WTC11 (cell line): ENCODE measurements around the gene SH3PXD2A.

Experiments
- GABPB1 ChIP-seq: sonication (generic); formaldehyde crosslinking; IDR thresholded peaks from 2 replicates; pipeline ENCODE4 v1.8.1; 2023; ENCODE audit warnings: mild to moderate bottlenecking, missing genetic modification reagents
- TF ChIP-seq, protein P1 (sequence below): fragments of 200-600 bp; IDR thresholded peaks from 2 replicates; pipeline ENCODE4 v1.8.0; 2022; ENCODE audit warnings: antibody characterized with exemption
- TF ChIP-seq, protein P2 (sequence below): sonication (generic); formaldehyde crosslinking; IDR thresholded peaks from 2 replicates; pipeline ENCODE4 v1.8.1; 2022; ENCODE audit warnings: missing genetic modification reagents, borderline replicate concordance
- TF ChIP-seq, protein P3 (sequence below): sonication (generic); formaldehyde crosslinking; IDR thresholded peaks from 2 replicates; pipeline ENCODE4 v1.8.1; 2022; ENCODE audit warnings: low read depth, mild to moderate bottlenecking, moderate library complexity, missing genetic modification reagents, borderline replicate concordance
- TF ChIP-seq, protein P4 (sequence below): sonication (generic); formaldehyde crosslinking; IDR thresholded peaks from 2 replicates; pipeline ENCODE4 v1.8.0; 2023; ENCODE audit warnings: missing genetic modification reagents

DNA sequence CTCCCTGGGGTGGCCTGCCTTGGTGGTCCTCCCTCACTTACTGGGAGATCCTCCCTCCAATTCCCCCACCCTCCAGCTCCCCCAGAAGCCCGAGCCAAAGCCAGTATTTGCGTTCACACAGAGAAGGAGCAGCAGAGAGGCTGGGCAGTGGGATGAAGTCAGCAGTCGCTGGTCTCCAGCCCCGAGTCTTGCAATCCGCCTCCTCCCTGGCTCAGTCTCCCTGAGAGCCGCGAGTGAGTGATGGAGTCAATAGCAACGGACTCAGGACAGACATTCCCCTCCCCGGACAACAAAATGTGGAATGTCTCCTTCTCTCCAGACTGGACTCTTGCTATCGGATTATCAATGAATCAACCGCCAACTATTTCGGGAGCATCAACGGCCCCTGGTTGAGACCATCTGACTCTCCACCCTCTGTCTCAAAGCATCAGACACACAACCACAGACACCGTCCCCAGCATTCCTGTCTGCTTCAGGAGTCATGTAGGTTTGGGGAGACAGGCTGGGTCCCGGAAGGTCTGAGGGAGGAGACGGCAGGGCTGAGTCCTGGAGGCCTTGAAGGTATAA, 178.4 kb downstream of the SH3PXD2A start:
- TF ChIP-seq, protein P1, sequence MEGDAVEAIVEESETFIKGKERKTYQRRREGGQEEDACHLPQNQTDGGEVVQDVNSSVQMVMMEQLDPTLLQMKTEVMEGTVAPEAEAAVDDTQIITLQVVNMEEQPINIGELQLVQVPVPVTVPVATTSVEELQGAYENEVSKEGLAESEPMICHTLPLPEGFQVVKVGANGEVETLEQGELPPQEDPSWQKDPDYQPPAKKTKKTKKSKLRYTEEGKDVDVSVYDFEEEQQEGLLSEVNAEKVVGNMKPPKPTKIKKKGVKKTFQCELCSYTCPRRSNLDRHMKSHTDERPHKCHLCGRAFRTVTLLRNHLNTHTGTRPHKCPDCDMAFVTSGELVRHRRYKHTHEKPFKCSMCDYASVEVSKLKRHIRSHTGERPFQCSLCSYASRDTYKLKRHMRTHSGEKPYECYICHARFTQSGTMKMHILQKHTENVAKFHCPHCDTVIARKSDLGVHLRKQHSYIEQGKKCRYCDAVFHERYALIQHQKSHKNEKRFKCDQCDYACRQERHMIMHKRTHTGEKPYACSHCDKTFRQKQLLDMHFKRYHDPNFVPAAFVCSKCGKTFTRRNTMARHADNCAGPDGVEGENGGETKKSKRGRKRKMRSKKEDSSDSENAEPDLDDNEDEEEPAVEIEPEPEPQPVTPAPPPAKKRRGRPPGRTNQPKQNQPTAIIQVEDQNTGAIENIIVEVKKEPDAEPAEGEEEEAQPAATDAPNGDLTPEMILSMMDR: no peak
- no peak for TF ChIP-seq GABPB1 (CRISPR knock-in tag)
- TF ChIP-seq, protein P2, sequence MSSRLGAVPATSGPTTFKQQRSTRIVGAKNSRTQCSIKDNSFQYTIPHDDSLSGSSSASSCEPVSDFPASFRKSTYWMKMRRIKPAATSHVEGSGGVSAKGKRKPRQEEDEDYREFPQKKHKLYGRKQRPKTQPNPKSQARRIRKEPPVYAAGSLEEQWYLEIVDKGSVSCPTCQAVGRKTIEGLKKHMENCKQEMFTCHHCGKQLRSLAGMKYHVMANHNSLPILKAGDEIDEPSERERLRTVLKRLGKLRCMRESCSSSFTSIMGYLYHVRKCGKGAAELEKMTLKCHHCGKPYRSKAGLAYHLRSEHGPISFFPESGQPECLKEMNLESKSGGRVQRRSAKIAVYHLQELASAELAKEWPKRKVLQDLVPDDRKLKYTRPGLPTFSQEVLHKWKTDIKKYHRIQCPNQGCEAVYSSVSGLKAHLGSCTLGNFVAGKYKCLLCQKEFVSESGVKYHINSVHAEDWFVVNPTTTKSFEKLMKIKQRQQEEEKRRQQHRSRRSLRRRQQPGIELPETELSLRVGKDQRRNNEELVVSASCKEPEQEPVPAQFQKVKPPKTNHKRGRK: no peak
- TF ChIP-seq, protein P3, sequence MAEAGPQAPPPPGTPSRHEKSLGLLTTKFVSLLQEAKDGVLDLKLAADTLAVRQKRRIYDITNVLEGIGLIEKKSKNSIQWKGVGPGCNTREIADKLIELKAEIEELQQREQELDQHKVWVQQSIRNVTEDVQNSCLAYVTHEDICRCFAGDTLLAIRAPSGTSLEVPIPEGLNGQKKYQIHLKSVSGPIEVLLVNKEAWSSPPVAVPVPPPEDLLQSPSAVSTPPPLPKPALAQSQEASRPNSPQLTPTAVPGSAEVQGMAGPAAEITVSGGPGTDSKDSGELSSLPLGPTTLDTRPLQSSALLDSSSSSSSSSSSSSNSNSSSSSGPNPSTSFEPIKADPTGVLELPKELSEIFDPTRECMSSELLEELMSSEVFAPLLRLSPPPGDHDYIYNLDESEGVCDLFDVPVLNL: no peak
- TF ChIP-seq, protein P4, sequence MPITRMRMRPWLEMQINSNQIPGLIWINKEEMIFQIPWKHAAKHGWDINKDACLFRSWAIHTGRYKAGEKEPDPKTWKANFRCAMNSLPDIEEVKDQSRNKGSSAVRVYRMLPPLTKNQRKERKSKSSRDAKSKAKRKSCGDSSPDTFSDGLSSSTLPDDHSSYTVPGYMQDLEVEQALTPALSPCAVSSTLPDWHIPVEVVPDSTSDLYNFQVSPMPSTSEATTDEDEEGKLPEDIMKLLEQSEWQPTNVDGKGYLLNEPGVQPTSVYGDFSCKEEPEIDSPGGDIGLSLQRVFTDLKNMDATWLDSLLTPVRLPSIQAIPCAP (CRISPR knock-in tag): no peak
